ENCODE data around the gene NAGS.

GRCh38 chr17:44049294-44050060 lies 45.1 kb downstream of the NAGS start:
- TF ChIP-seq CTCF (IDR thresholded peaks at IDR 0.05; ENCODE audit: insufficient read depth, low read length, poor library complexity, severe bottlenecking), result no peak
- TF ChIP-seq EZH2phosphoT487 (conservative IDR thresholded peaks at IDR 0.05; ENCODE audit: low read length), result no peak
